ENCODE results near the gene OSBPL1A. TPM values are rescaled to one million over a fixed set of nuclear protein-coding genes. Genes with fewer than 3 reads are reported as not detected.
A peak's percentile ranks its signal among the peaks of the same experiment; 100 is the strongest.

The OSBPL1A gene
- total and polyA plus RNA-seq, 2 experiments from 2014 or later, result 14.9 to 24.1 TPM

GRCh38 chr18:24400587-24400986 is 3.0 kb upstream of the OSBPL1A start:
- no peak overlapping the region for H3K27ac ChIP-seq
- H3F3A ChIP-seq (ENCODE audit: insufficient read depth), result peaks cover 21% of the 10 kb centered on the region
- no peaks in the 10 kb centered on the region for H4K20me1 ChIP-seq (ENCODE audit: insufficient read depth)
- no peak overlapping the region for H3K9ac ChIP-seq
- TF ChIP-seq EZH2 (IDR thresholded peaks at IDR 0.05; ENCODE audit: insufficient read depth, poor library complexity, severe bottlenecking) (no peak), EZH2phosphoT487 (IDR thresholded peaks at IDR 0.05; ENCODE audit: insufficient read depth, low read depth) (no peak)
- H3K9me2 ChIP-seq (ENCODE audit: insufficient read depth), result no peaks in the 10 kb centered on the region
- no peaks in the 10 kb centered on the region for H3K36me3 ChIP-seq (ENCODE audit: low read depth)
- 0 out of 2 replicates have a peak, but pooled peaks cover 3% of the 10 kb centered on the region for H3K27me3 ChIP-seq (replicated peaks; ENCODE audit: insufficient read depth)
- in situ Hi-C loops (cut with MboI), result no loop called here
- WGBS, 2 experiments (ENCODE audit: low coverage in 1 of 2, low lambda C conversion rate in 2 of 2, missing lambda C conversion rate in 2 of 2), result 72 to 79% methylated on average over 2 of the region's 2 CpGs
- H3K4me2 ChIP-seq (ENCODE audit: unreplicated experiment), result no peak overlapping the region
- H3K4me1 ChIP-seq (ENCODE audit: insufficient read depth), result peaks cover 3% of the 10 kb centered on the region; the same call in 1 of the 2 replicates
- H3K9me3 ChIP-seq (ENCODE audit: low read depth), result no peaks in the 10 kb centered on the region
- no peak for DNase-seq
- no peak overlapping the region for H3K4me3 ChIP-seq
- no peak overlapping the region for H2AFZ ChIP-seq
- no peaks in the 10 kb centered on the region for H3K79me2 ChIP-seq (ENCODE audit: insufficient read depth)

GRCh38 chr18:24398540-24398939 is 916 bp upstream of the OSBPL1A start:
- Histone ChIP-seq H3K9ac (peak overlapping the region; percentile 85), H3K4me3 (peak overlapping the region; percentile 79), H3K9me3 (ENCODE audit: low read depth) (no peaks in the 10 kb centered on the region), H3F3A (ENCODE audit: insufficient read depth) (peaks cover 21% of the 10 kb centered on the region), H2AFZ (peak overlapping the region; percentile 90), H3K79me2 (ENCODE audit: insufficient read depth) (no peaks in the 10 kb centered on the region), H3K9me2 (ENCODE audit: insufficient read depth) (no peaks in the 10 kb centered on the region), H3K27ac (peak overlapping the region; percentile 81), H3K4me1 (ENCODE audit: insufficient read depth) (peaks cover 3% of the 10 kb centered on the region; the same call in 1 of the 2 replicates), H4K20me1 (ENCODE audit: insufficient read depth) (no peaks in the 10 kb centered on the region), H3K4me2 (ENCODE audit: unreplicated experiment) (peak overlapping the region; percentile 98), H3K27me3 (replicated peaks; ENCODE audit: insufficient read depth) (no peaks in the 10 kb centered on the region), H3K36me3 (ENCODE audit: low read depth) (no peaks in the 10 kb centered on the region)
- DNase-seq, result peak; percentile 76
- no peak for TF ChIP-seq EZH2phosphoT487 (IDR thresholded peaks at IDR 0.05; ENCODE audit: insufficient read depth, low read depth)
- no peak for TF ChIP-seq EZH2 (IDR thresholded peaks at IDR 0.05; ENCODE audit: insufficient read depth, poor library complexity, severe bottlenecking)
- WGBS, 2 experiments (ENCODE audit: low coverage in 1 of 2, low lambda C conversion rate in 2 of 2, missing lambda C conversion rate in 2 of 2), result 39 to 47% methylated on average over 15 of the region's 15 CpGs
- in situ Hi-C loops (cut with MboI), result no loop called here

GRCh38 chr18:24397131-24397693 is 412 bp downstream of the OSBPL1A start:
- H4K20me1 ChIP-seq (ENCODE audit: insufficient read depth), result no peaks in the 10 kb centered on the region
- in situ Hi-C loops (cut with MboI), result no loop called here
- DNase-seq, result peak; percentile 89
- H3K27ac ChIP-seq, result peak overlapping the region; percentile 81
- TF ChIP-seq EZH2phosphoT487 (IDR thresholded peaks at IDR 0.05; ENCODE audit: insufficient read depth, low read depth), result no peak
- no peak for TF ChIP-seq EZH2 (IDR thresholded peaks at IDR 0.05; ENCODE audit: insufficient read depth, poor library complexity, severe bottlenecking)
- no peaks in the 10 kb centered on the region for H3K27me3 ChIP-seq (replicated peaks; ENCODE audit: insufficient read depth)
- H2AFZ ChIP-seq, result peak overlapping the region; percentile 90
- H3K4me1 ChIP-seq (ENCODE audit: insufficient read depth), result peaks cover 3% of the 10 kb centered on the region; the same call in 1 of the 2 replicates
- H3K4me3 ChIP-seq, result peak overlapping the region; percentile 79
- no peaks in the 10 kb centered on the region for H3K36me3 ChIP-seq (ENCODE audit: low read depth)
- H3F3A ChIP-seq (ENCODE audit: insufficient read depth), result peaks cover 21% of the 10 kb centered on the region
- H3K9me3 ChIP-seq (ENCODE audit: low read depth), result no peaks in the 10 kb centered on the region
- peak overlapping the region; percentile 85 for H3K9ac ChIP-seq
- peak overlapping the region; percentile 98 for H3K4me2 ChIP-seq (ENCODE audit: unreplicated experiment)
- no peaks in the 10 kb centered on the region for H3K9me2 ChIP-seq (ENCODE audit: insufficient read depth)
- H3K79me2 ChIP-seq (ENCODE audit: insufficient read depth), result no peaks in the 10 kb centered on the region
- 1% methylated on average over 38 to 50 of the region's 50 CpGs for WGBS, 2 experiments (ENCODE audit: low coverage in 1 of 2, low lambda C conversion rate in 2 of 2, missing lambda C conversion rate in 2 of 2)

GRCh38 chr18:24396082-24396633 is 1.5 kb downstream of the OSBPL1A start:
- in situ Hi-C loops (cut with MboI), result no loop called here
- H3K9me2 ChIP-seq (ENCODE audit: insufficient read depth), result no peaks in the 10 kb centered on the region
- 38 to 41% methylated on average over 8 of the region's 8 CpGs for WGBS, 2 experiments (ENCODE audit: low coverage in 1 of 2, low lambda C conversion rate in 2 of 2, missing lambda C conversion rate in 2 of 2)

More at GRCh38 chr18:24396082-24396633, 1.5 kb downstream of the OSBPL1A start:
- peak; percentile 37 for DNase-seq
- Histone ChIP-seq H3K4me3 (peak overlapping the region; percentile 79), H3K9ac (peak overlapping the region; percentile 85), H2AFZ (peak overlapping the region; percentile 90), H3K4me1 (ENCODE audit: insufficient read depth) (peaks cover 3% of the 10 kb centered on the region; the same call in 1 of the 2 replicates), H3K9me3 (ENCODE audit: low read depth) (no peaks in the 10 kb centered on the region), H3F3A (ENCODE audit: insufficient read depth) (peaks cover 21% of the 10 kb centered on the region), H3K36me3 (ENCODE audit: low read depth) (no peaks in the 10 kb centered on the region), H3K79me2 (ENCODE audit: insufficient read depth) (no peaks in the 10 kb centered on the region), H4K20me1 (ENCODE audit: insufficient read depth) (no peaks in the 10 kb centered on the region), H3K27ac (no peak overlapping the region), H3K4me2 (ENCODE audit: unreplicated experiment) (peak overlapping the region; percentile 98), H3K27me3 (replicated peaks; ENCODE audit: insufficient read depth) (no peaks in the 10 kb centered on the region)
- no peak for TF ChIP-seq EZH2phosphoT487 (IDR thresholded peaks at IDR 0.05; ENCODE audit: insufficient read depth, low read depth)
- no peak for TF ChIP-seq EZH2 (IDR thresholded peaks at IDR 0.05; ENCODE audit: insufficient read depth, poor library complexity, severe bottlenecking)

Data from GM23248 (cell line).